Right lobe of liver (tissue), 4 donors: ENCODE data around the gene TPRN.

Experiments
- POLR2A ChIP-seq: fragments of 450-650 bp; IDR thresholded peaks from one replicate; pipeline ENCODE4 v1.6.1; 2017; ENCODE audit warnings: antibody characterized with exemption, mild to moderate bottlenecking
- TF ChIP-seq, protein P1 (sequence below), 4 donors: fragments of 200-600 bp in 3 of 4; fragments of 450-650 bp in 1 of 4; IDR thresholded peaks; one replicate each; pipeline versions ENCODE4 v1.5.1 to v1.8.0; 2016 to 2022; ENCODE audit warnings: antibody characterized with exemption in 4 of 4, mild to moderate bottlenecking in 2 of 4
- donor health status: DM: no; HTN: no; CAD: no.
- donor health status: DM: no; HTN: no; CAD: no.
- donor health status: DM: no; HTN: yes; CAD: no.

DNA sequence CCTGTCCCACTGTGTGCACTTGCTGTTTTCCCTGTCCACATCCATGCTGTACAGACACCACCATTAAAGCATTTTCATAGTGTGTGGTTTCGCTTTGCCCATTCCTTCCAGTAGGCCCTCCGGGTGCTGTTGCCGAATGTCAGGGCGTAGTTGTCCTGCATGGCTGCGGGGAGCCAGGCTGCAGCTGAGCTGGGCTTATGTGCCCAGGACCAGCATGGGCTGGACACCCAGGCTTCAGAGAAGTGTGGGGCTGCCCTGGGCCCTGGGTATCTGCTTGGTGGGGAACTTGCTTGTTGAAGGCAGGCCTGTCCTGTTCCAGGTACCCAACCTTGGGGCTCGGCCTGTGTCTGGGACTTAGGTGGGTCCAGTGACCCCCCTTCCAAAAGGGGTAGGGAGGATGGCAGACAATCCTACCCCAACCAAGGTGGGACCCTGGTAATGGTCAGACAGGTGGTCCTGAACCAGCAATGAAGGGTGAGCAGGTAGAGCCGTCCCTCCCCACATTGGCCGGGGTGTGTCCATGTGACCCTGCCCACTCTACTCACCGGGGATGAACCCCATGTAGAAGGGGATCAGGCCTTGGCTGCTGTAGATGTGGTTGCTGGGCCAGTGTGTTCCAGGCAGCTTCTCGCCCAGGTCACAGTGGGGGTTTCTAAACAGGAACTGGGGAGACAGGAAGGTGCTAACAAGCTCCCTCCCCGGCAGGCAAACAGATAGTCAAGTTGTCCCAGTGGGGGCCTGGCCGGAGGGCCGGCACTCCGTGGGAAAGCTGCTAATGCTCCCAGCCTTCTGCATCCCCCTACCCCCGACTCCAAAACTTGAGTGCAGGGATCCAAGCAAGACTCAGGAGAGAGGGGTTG, 43.3 kb upstream of the TPRN start:
- TF ChIP-seq, protein P1, sequence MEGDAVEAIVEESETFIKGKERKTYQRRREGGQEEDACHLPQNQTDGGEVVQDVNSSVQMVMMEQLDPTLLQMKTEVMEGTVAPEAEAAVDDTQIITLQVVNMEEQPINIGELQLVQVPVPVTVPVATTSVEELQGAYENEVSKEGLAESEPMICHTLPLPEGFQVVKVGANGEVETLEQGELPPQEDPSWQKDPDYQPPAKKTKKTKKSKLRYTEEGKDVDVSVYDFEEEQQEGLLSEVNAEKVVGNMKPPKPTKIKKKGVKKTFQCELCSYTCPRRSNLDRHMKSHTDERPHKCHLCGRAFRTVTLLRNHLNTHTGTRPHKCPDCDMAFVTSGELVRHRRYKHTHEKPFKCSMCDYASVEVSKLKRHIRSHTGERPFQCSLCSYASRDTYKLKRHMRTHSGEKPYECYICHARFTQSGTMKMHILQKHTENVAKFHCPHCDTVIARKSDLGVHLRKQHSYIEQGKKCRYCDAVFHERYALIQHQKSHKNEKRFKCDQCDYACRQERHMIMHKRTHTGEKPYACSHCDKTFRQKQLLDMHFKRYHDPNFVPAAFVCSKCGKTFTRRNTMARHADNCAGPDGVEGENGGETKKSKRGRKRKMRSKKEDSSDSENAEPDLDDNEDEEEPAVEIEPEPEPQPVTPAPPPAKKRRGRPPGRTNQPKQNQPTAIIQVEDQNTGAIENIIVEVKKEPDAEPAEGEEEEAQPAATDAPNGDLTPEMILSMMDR (IDR thresholded peaks at IDR 0.05) = no peak
- TF ChIP-seq POLR2A = no peak
